Activated T-cell treated with anti-CD3 and anti-CD28 coated beads, Interleukin-2, amount 50 U/mL, for 4 hours (primary cell): ENCODE data around the gene ACTL10. TPM values are rescaled to one million over a fixed set of nuclear protein-coding genes. Genes with fewer than 3 reads are reported as not detected.

Source experiments
- ATAC-seq, 2 donors: fragments of 200-7000 bp; cut with Tn5 transposase; one replicate each; pipeline ENCODE4 v1.10.0; 2021
- DNase-seq: peaks from one replicate; pipeline ENCODE4 v3.0.0-alpha.2; 2020
- H3K27me3 Mint-ChIP-seq: one replicate; pipeline ENCODE4 v1.8.0; 2021; ENCODE audit warnings: low read depth, mixed read lengths
- H3K36me3 Mint-ChIP-seq: one replicate; pipeline ENCODE4 v1.8.0; 2022; ENCODE audit warnings: mixed read lengths; ENCODE audit not compliant: insufficient read depth
- H3K4me1 Mint-ChIP-seq: one replicate; pipeline ENCODE4 v1.8.0; 2021; ENCODE audit warnings: low read depth, mixed read lengths
- H3K4me3 Mint-ChIP-seq: one replicate; pipeline ENCODE4 v1.8.0; 2021; ENCODE audit warnings: mild to moderate bottlenecking, moderate library complexity, mixed read lengths
- H3K9me3 Mint-ChIP-seq: one replicate; pipeline ENCODE4 v1.8.0; 2021; ENCODE audit warnings: mixed read lengths
- total RNA-seq, 3 donors: library from RNA; stranded (reverse); gene quantifications; one replicate each; pipeline ENCODE4 v1.2.1, GENCODE V29; 2021

The ACTL10 gene
- total RNA-seq, 3 donors from 2014 or later = 5.0 to 7.6 (median 6.9) TPM

DNA sequence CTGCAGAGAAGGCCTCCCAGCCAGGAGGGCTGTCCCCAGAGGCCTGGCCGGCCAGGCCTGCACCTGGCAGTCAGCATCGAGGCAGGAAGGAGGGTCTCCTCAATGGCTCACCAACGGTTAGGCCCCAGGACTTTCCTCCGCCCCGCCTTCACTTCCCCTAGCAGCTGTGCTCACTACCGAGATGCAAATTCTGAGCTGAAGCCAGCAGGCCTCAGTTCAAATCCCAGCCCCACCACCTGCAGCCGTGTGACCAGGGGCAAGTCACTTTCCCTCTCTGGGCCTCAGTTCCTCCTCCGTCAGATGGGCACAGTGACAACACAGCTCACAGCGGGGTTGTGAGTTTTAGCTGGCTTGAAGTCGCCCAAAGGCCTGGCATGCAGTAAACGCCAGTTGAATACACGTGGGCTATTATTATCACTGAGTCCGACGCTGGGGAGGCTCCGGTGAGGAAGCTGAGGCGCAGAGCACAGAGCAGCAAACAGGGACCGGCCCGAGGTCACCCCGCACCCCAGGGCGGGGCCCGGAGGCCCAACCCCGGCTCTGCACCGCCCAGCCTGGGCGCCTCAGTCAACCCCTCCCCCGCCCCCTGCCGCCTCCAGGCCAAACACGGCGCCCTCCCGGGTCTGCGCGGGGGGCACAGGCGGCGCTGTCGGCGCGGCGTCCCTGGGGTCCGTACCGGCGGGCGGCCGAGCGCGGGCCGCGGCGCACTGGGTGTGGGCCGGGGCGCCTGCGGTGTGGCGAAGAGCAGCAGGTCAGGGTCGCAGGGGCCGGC, 18.8 kb downstream of the ACTL10 start:
- ATAC-seq (peak; percentile 62 to 70), DNase-seq (no peak)
- H3K27me3 Mint-ChIP-seq = no peaks in the 10 kb centered on the region
- no peaks in the 10 kb centered on the region for H3K36me3 Mint-ChIP-seq
- peak overlapping the region; percentile 87 for H3K4me3 Mint-ChIP-seq
- H3K4me1 Mint-ChIP-seq = peaks cover 47% of the 10 kb centered on the region
- no peaks in the 10 kb centered on the region for H3K9me3 Mint-ChIP-seq

DNA sequence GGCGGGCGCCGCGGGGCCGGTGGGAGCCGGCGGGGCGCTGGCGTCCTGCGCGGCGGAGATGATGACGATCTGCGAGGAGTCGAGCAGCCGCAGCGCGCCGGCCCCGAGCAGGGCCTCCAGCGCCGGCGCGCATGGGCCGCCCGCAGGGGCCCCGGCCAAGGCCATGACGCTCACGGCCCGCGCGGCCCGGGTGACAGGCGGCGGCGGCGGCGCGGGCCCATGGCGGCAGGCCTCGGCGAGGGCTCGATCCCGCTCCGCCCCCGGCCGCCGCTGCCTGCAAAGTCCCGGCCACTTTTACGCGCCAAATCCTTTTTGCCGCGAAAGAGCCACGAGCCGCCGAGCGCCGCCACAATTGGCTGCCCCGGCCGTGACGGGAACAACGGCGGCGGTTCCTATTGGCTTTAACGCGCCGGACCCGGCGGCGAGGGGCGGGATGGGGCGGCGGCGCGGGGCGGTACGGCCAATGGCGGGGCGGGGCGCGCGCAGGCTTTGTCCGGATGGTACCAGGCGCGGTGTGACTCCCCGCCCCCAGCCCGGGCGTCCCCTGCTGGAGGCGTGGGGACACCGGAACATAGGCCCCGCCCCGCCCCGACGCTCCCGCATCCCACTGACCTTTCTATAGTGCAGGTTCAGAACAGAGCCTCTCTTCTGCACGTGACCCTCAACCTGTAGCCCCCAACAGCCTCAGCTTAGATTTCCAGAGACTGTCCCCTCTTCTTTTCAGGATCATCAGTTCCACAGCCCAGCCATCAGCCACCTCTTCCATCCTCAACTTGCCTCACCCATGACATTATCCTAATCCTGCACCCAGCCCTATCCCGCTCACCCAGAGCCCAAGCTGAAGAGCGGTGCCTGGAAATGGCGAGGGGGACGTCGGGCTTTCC, 19.6 kb downstream of the ACTL10 start, which contains the start of gene E2F1:
E2F1 (minus strand) TSS at position 286 of the 884 bp plus-strand sequence; CDS start at position 165, 121 bp downstream.
- Mint-ChIP-seq H3K9me3 (no peaks in the 10 kb centered on the region), H3K4me1 (peaks cover 45% of the 10 kb centered on the region), H3K36me3 (no peaks in the 10 kb centered on the region), H3K27me3 (no peaks in the 10 kb centered on the region), H3K4me3 (peak within 1 kb of the TSS; percentile 87)
- ATAC-seq (peak; percentile 87 to 90), DNase-seq (peak; percentile 91)

DNA sequence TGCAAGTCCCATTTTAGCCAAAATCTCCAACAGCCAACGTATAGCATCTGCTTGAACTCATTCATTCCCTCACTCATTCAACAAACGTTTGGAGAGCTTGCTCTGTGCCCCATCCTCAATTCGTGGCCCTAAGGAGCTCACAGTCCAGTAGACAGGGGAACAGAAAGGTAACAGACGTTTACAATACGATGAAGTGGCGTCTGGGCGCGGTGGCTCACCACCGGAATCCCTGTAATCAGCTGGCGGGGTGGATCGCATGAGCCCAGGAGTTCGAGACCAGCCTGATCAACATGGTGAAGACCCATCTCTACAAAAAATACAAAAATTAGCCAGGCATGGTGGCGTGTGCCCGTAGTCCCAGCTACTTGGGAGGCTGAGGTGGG, 20.2 kb downstream of the ACTL10 start:
- Mint-ChIP-seq H3K4me1 (peaks cover 41% of the 10 kb centered on the region), H3K9me3 (no peaks in the 10 kb centered on the region), H3K36me3 (no peaks in the 10 kb centered on the region), H3K27me3 (no peaks in the 10 kb centered on the region), H3K4me3 (peak overlapping the region; percentile 79)
- no peak for ATAC-seq
- DNase-seq = no peak

DNA sequence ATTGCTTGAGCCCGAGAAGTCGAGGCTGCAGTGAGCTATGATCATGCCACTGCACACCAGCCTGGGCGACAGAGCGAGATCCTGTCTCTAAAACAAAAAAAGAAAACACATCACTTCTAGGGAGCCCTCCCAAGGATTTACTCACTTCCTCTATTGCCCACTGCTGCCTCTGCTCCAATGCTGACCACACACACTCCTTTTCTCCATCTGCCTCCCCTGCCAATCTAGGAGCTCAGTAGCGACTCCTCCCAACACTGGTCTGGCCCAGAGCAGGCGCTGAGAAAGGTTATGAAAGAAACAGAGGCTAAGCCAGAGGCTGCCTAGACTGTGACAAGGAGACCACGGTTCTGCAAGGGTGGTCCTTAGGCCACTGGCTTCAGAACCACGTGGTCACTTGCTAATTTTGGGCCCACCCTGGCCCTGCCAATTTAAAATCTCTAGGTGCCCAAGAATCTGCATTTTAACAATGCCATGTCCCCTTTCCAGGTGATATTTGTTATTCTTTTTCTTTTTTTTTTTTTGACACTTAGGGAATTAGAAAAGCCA, 20.7 kb downstream of the ACTL10 start:
- no peaks in the 10 kb centered on the region for H3K36me3 Mint-ChIP-seq
- ATAC-seq = no peak
- peak overlapping the region; percentile 79 for H3K4me3 Mint-ChIP-seq
- no peak for DNase-seq
- H3K27me3 Mint-ChIP-seq = no peaks in the 10 kb centered on the region
- no peaks in the 10 kb centered on the region for H3K9me3 Mint-ChIP-seq
- H3K4me1 Mint-ChIP-seq = peaks cover 40% of the 10 kb centered on the region

DNA sequence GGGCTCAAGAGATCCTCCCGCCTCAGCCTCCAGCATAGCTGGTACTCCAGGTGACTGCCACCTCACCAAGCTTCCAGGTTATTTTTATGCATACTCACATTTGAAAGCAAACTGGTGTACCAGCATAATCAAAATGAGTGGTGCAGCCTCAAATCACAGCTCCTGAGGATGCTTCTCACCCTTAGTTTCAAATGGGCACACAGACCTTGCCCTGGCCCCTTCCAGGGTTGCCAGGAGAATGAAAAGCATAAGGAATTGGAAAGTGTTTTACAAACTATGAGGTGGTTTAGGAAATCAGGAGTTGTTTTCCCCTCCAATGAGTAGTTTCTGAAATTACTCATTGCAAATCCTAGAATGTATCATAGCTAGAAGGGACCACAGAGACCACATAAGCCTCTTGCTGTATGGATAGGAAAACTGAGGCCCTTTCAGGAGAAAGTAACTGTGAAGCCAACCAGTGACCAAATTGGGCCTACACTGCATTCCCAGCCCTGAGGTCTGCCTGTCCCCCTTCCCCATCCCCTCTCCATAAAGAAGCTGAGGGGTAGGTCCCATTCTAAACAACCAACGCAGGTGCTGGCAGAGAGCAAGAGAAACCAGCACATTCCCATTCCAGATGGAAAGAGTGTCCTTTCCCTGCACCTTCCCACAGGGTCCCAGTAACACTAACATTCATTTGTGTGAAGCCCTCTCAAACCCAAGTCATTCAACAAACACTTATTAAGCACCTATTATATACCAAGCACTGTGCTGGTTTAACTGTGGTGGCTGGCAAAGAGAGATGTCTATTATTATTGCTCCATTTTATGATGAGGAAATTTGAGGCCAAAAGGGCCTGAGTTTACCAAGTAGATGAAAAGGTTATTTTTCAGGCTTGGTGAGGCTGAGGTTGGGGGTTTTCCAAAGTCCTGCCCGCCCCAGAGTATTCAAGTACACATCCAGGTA, 21.5 kb downstream of the ACTL10 start:
- DNase-seq (no peak), ATAC-seq (no peak)
- H3K27me3 Mint-ChIP-seq = no peaks in the 10 kb centered on the region
- no peaks in the 10 kb centered on the region for H3K36me3 Mint-ChIP-seq
- H3K9me3 Mint-ChIP-seq = no peaks in the 10 kb centered on the region
- H3K4me1 Mint-ChIP-seq = peaks cover 40% of the 10 kb centered on the region
- H3K4me3 Mint-ChIP-seq = no peak overlapping the region

DNA sequence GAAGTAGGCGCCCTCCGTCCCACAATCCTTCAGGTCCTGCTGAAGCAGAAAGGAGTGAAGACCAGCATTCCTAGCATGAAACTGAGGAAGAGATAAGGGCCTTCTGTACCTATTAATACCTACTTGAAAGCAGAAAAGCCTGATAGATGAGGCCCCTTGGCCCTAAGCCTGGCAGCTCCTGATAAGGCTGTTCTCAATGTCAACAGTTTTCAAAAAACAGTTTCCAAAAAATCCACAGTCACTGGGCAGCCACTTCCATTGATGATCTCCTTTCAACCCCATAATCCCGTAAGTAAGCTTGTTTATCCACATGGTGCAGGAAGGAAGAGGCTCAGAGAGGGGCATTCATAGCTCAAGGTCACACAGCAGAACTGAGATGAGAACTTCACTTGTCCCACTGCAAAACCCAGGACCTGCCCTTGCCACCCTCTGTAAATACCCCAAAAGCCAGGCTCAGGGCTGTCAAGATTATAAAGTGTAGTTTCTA, 22.2 kb downstream of the ACTL10 start:
- H3K27me3 Mint-ChIP-seq = no peaks in the 10 kb centered on the region
- H3K9me3 Mint-ChIP-seq = no peaks in the 10 kb centered on the region
- no peaks in the 10 kb centered on the region for H3K36me3 Mint-ChIP-seq
- no peak overlapping the region for H3K4me3 Mint-ChIP-seq
- ATAC-seq = no peak
- DNase-seq = no peak
- H3K4me1 Mint-ChIP-seq = peaks cover 40% of the 10 kb centered on the region

DNA sequence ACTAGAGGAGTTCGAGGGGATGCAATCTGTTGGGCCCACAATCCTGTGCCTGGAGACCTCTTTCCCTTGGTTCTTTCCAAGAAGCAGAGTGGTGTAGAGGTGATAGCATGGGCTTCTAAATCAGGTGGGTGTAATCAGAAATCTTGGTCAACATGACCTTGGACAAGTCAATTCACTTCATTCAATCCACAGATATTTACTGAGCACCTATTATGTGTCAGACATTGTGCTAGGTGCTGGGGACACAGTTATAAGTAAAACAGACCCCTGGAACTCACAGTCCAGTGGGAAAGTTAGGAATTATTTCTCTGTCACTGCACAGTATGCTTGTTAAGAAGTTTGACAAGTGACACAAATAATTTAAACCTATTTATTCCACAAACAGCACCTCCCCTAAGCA, 22.8 kb downstream of the ACTL10 start:
- ATAC-seq (no peak), DNase-seq (no peak)
- Mint-ChIP-seq H3K4me3 (no peak overlapping the region), H3K4me1 (peaks cover 40% of the 10 kb centered on the region), H3K36me3 (no peaks in the 10 kb centered on the region), H3K27me3 (no peaks in the 10 kb centered on the region), H3K9me3 (no peaks in the 10 kb centered on the region)

DNA sequence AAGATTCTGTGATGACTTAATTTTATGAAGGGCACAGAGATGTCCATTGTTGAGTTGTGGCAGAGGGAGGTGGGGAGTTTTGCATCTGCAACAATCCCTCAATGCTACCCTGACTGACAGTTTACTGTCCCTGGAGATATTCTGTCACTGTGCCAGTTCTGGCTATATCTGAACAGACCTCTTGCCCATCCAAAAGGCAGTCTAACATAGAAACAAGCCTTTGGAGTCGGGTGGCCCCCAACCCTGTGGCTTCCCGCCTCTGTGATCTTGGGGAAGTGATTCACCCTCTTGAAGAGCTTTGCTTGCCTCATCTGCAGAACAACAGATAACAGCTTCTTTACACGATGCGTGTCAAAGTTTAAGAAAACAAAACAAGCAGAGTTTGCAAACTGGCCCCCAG, 23.2 kb downstream of the ACTL10 start:
- peaks cover 36% of the 10 kb centered on the region for H3K4me1 Mint-ChIP-seq
- no peaks in the 10 kb centered on the region for H3K27me3 Mint-ChIP-seq
- H3K36me3 Mint-ChIP-seq = no peaks in the 10 kb centered on the region
- H3K9me3 Mint-ChIP-seq = no peaks in the 10 kb centered on the region
- H3K4me3 Mint-ChIP-seq = peak overlapping the region; percentile 17
- ATAC-seq (peak; percentile 16 to 18), DNase-seq (peak; percentile 47)

DNA sequence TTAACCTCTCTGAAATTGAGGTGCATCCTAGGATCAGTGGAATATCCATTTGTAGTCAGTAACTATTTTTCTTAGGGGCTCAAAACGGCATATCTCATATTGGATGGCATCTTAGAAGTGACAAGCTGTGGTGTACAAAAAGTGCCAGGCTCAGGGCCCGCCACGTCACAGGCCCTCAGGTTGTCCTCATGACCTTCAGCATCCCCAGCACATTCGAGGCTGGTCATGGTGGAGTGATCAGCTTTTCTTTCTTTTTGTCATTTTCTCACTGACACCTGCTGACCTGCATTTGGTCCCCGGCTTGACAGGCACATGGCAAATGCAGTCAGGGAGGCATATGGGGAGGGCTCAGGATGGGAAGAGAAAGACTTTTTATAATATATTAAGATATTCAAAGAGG, 26.5 kb downstream of the ACTL10 start:
- ATAC-seq (no peak), DNase-seq (no peak)
- Mint-ChIP-seq H3K36me3 (no peaks in the 10 kb centered on the region), H3K4me1 (peaks cover 20% of the 10 kb centered on the region), H3K4me3 (no peak overlapping the region), H3K27me3 (no peaks in the 10 kb centered on the region), H3K9me3 (no peaks in the 10 kb centered on the region)

DNA sequence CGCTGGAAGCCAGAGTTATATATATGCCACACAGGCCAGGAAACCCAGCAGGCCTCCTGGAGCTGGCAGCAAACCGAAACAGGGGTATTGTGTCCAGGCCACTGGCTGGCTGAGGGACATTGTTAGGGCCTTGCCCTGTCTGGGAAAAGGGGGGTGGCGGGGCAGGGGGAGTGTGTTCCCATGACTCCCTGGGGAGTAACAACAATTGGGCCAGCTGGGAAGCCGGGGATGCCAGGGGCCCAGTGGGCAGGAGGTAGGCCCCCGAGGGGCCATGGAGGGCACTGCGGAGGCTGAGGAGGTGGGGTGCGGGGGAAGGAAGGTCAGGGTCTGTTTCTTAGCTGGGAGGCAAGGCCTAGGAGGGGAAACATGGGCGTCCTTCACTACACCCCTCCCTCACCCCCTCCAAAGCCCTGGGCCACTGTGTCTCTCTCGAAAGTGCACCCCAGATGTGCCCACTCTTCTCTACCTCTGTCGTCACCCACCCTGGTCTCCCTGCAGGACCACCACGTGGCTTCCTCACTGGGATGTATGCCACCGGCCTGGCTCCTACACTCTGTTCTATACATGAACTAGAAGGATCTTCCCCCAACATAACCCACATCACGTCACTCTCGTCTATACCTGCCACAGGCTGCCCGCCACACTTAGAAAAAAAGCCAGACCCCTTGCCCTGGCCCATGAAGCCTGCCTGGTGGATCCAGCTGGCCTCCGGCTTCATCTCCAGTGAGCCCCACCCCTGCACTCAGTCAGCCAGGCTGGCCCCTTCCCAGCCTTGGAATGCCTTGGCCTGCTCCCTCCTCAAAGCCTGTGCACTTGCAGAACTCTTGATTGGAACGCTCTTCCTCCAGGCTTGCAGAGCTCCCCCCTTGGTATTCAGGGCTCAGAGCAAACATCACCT, 27.2 kb downstream of the ACTL10 start:
- H3K36me3 Mint-ChIP-seq = no peaks in the 10 kb centered on the region
- DNase-seq (no peak), ATAC-seq (no peak)
- no peaks in the 10 kb centered on the region for H3K9me3 Mint-ChIP-seq
- H3K4me3 Mint-ChIP-seq = no peak overlapping the region
- H3K4me1 Mint-ChIP-seq = peaks cover 13% of the 10 kb centered on the region
- no peaks in the 10 kb centered on the region for H3K27me3 Mint-ChIP-seq

DNA sequence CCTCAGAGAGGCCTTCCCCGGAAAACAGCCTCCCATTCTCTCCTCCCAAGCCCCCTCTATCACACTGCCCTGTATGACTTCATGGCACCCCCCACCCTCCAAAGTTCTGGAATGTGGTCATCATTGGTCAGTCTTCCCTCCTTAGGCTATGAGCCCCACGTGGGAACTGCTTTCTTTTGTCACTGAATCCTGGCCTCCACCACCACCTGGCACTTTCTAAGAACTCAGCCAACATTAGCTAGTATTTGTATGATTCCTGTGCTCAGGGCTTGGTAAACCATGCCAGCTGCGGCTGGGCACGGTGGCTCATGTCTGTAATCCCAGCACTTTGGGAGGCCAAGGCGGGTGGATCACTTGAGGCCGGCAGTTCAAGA, 27.9 kb downstream of the ACTL10 start:
- no peaks in the 10 kb centered on the region for H3K27me3 Mint-ChIP-seq

DNA sequence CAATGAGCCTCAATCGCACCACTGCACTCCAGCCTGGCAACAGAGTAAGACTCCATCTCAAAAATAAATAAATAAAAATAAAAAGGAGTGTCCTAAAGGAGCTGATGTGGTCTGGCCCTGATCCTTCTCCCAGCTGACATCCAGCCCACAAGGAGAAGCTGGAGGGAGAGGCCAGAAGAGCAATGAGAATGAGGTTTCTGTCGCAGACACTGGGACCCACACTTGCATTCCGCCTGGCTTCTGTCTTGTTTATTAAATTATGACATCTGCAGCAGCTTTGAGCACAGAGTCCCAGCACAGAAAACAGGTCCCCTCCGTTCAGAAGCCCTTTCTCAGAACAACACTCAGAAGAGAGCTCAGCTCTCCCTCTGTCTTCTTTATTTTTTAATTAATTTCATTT, 29.7 kb downstream of the ACTL10 start:
- H3K27me3 Mint-ChIP-seq = no peaks in the 10 kb centered on the region
- no peaks in the 10 kb centered on the region for H3K9me3 Mint-ChIP-seq
- ATAC-seq (no peak), DNase-seq (no peak)
- no peak overlapping the region for H3K4me3 Mint-ChIP-seq
- H3K36me3 Mint-ChIP-seq = no peaks in the 10 kb centered on the region
- H3K4me1 Mint-ChIP-seq = no peaks in the 10 kb centered on the region

More for the DNA sequence above, 27.9 kb downstream of the ACTL10 start:
- Mint-ChIP-seq H3K36me3 (no peaks in the 10 kb centered on the region), H3K4me1 (peaks cover 7% of the 10 kb centered on the region), H3K9me3 (no peaks in the 10 kb centered on the region), H3K4me3 (no peak overlapping the region)
- no peak for DNase-seq
- no peak for ATAC-seq

DNA sequence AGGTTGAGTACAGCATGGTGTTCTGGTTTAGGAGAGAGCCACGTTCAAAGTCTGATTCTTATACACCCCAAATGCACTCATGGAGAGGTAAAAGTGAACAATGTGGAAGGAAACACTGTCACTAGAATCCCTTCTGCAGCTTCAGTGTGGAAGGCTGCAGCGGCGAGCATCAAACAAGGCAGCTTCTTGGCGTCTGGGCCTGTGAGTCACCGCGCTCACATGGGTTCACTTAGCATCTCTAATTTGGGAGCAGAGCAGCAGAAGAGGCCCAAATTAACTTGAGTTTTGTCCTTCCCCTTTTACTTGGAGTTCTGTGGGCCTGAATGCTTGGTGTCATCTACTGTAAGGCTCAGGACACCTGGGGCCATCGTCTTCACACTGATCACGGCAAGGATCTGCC, 30.4 kb downstream of the ACTL10 start:
- DNase-seq (no peak), ATAC-seq (no peak)
- no peaks in the 10 kb centered on the region for H3K36me3 Mint-ChIP-seq
- H3K27me3 Mint-ChIP-seq = no peaks in the 10 kb centered on the region
- H3K4me3 Mint-ChIP-seq = no peak overlapping the region
- no peaks in the 10 kb centered on the region for H3K9me3 Mint-ChIP-seq
- no peaks in the 10 kb centered on the region for H3K4me1 Mint-ChIP-seq
